ENCODE measurements around the gene MCM5. TPM values are rescaled to one million over a fixed set of nuclear protein-coding genes. Genes with fewer than 3 reads are reported as not detected.

MCM5 gene
- total RNA-seq, 3 donors from 2014 or later (not counting 1 experiment from before 2014, with no cell fraction given), result 59.3 to 73.8 (median 61.5) TPM

- no peaks in the 10 kb centered on the region for H3K36me3 Mint-ChIP-seq
- intact Hi-C loops (cut with micrococcal nuclease), result loop anchor here (10.0 kb wide), 1 partner anchor 80 kb away; no protein-coding TSS in a partner anchor
- H3K9me3 Mint-ChIP-seq, result no peaks in the 10 kb centered on the region
- no peak overlapping the region for H3K4me3 ChIP-seq (ENCODE audit: low read length)
- ATAC-seq (no peak), DNase-seq (no peak)
- H3K4me1 Mint-ChIP-seq, result peaks cover 14 to 22% of the 10 kb centered on the region in 2 donors
- H3K27ac ChIP-seq (ENCODE audit: low read length), result no peak overlapping the region
- 86% methylated on average over 4 of the region's 4 CpGs for WGBS (ENCODE audit: insufficient coverage)
- TF ChIP-seq CTCF (IDR thresholded peaks at IDR 0.05), result no peak
- H3K9me3 ChIP-seq (ENCODE audit: control insufficient read depth, insufficient read depth, low read length), result no peaks in the 10 kb centered on the region
- peaks cover 16% of the 10 kb centered on the region for H3K4me1 ChIP-seq (ENCODE audit: control insufficient read depth, insufficient read depth, low read length)
- no peak overlapping the region for H3K27ac Mint-ChIP-seq
- no peak overlapping the region for H3K4me3 Mint-ChIP-seq
- no peaks in the 10 kb centered on the region for H3K36me3 ChIP-seq (ENCODE audit: control insufficient read depth, insufficient read depth, low read length)
- H3K27me3 ChIP-seq (ENCODE audit: control insufficient read depth, insufficient read depth, low read length), result no peaks in the 10 kb centered on the region
- no peaks in the 10 kb centered on the region for H3K27me3 Mint-ChIP-seq (ENCODE audit: low read depth in 2 of 2)
These were observed 15.4 kb upstream of the MCM5 start for GRCh38 chr22:35384527-35384926.

GRCh38 chr22:35384975-35385588 is 14.9 kb upstream of the MCM5 start:
- Histone ChIP-seq H3K27ac (ENCODE audit: low read length) (no peak overlapping the region), H3K36me3 (ENCODE audit: control insufficient read depth, insufficient read depth, low read length) (no peaks in the 10 kb centered on the region), H3K4me3 (ENCODE audit: low read length) (no peak overlapping the region), H3K4me1 (ENCODE audit: control insufficient read depth, insufficient read depth, low read length) (peaks cover 15% of the 10 kb centered on the region), H3K9me3 (ENCODE audit: control insufficient read depth, insufficient read depth, low read length) (no peaks in the 10 kb centered on the region), H3K27me3 (ENCODE audit: control insufficient read depth, insufficient read depth, low read length) (no peaks in the 10 kb centered on the region)
- Mint-ChIP-seq H3K27ac (no peak overlapping the region), H3K4me3 (no peak overlapping the region), H3K9me3 (no peaks in the 10 kb centered on the region), H3K4me1 (peaks cover 13 to 20% of the 10 kb centered on the region in 2 donors), H3K27me3 (ENCODE audit: low read depth in 2 of 2) (no peaks in the 10 kb centered on the region), H3K36me3 (no peaks in the 10 kb centered on the region)
- intact Hi-C loops (cut with micrococcal nuclease), result loop anchor here (10.0 kb wide), 1 partner anchor 80 kb away; no protein-coding TSS in a partner anchor
- no peak for DNase-seq
- 87% methylated on average over 6 of the region's 6 CpGs for WGBS (ENCODE audit: insufficient coverage)
- no peak for TF ChIP-seq CTCF (IDR thresholded peaks at IDR 0.05)
- no peak for ATAC-seq

- no peak overlapping the region for H3K27ac Mint-ChIP-seq
- H3K9me3 Mint-ChIP-seq, result no peaks in the 10 kb centered on the region
- intact Hi-C loops (cut with micrococcal nuclease), result loop anchor here (10.0 kb wide), 1 partner anchor 82 kb away; no protein-coding TSS in a partner anchor
- DNase-seq, result no peak
- H3K27me3 Mint-ChIP-seq (ENCODE audit: low read depth in 2 of 2), result no peaks in the 10 kb centered on the region
- Histone ChIP-seq H3K4me1 (ENCODE audit: control insufficient read depth, insufficient read depth, low read length) (no peaks in the 10 kb centered on the region), H3K9me3 (ENCODE audit: control insufficient read depth, insufficient read depth, low read length) (no peaks in the 10 kb centered on the region), H3K36me3 (ENCODE audit: control insufficient read depth, insufficient read depth, low read length) (no peaks in the 10 kb centered on the region), H3K27me3 (ENCODE audit: control insufficient read depth, insufficient read depth, low read length) (no peaks in the 10 kb centered on the region), H3K27ac (ENCODE audit: low read length) (no peak overlapping the region), H3K4me3 (ENCODE audit: low read length) (no peak overlapping the region)
- WGBS (ENCODE audit: insufficient coverage), result 92% methylated on average over 19 of the region's 19 CpGs
- no peak for ATAC-seq
- no peak overlapping the region for H3K4me3 Mint-ChIP-seq
- TF ChIP-seq CTCF (IDR thresholded peaks at IDR 0.05), result no peak
- H3K36me3 Mint-ChIP-seq, result no peaks in the 10 kb centered on the region
- peaks cover 1 to 3% of the 10 kb centered on the region in 2 donors for H3K4me1 Mint-ChIP-seq
These were observed 13.2 kb upstream of the MCM5 start for GRCh38 chr22:35386670-35387288.
